ENCODE data around the gene PPP2R5C.

The PPP2R5C gene

DNA sequence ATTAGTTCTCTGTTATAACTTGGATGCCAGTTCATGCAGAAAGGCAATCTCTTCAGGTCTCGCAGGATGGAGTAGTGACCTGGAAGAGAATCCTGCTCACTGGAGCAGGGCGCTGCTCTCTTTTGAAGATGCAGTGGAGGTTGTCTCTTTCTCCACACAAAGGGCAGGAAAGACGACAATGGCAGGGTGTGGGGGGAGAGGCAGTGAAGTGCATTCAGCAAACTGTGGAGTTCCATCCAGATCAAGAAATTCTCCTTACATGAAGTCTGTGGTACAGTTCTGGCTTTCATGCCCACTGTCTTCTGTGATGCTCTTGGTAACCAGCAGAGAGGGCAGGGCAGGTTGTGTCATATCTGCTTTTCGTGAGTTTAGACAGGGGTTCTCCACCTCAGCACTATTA is 6.6 kb upstream of the PPP2R5C start:
- no peak for DNase-seq

DNA sequence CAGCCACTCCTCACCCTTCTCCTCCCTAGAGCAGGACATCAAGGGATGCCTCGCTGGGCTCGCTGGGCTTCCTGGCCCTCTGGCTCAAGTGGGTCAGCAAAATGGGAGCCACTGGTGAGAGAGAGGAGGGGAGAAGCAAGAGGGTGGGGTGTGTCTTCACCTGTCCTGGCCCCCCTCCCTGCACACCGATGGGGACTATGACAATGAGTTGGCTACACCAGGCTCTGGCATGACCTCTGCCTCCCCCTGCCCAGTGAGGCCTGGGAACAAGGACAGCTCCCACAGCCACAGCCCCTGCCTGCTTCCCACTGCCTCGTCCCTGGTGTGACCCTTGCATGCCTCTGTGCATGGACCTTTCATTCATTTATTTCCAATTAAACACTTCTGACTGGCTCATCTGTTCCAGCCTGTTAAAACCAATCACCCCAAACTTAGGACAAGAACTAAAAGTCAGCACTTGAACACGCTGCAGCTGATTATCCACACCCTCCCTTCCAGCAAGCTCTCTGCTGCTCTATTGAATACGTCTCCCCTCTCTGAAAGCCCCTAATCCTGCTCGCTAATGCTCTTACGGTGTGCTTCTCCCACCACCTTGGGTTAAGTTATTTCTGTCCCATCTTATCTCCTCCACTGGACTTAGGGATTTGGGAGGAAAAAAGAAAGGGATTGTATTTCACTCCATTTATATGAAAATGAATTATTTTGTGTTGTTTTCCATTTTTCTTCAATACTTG is 5.8 kb upstream of the PPP2R5C start:
- no peak for DNase-seq

DNA sequence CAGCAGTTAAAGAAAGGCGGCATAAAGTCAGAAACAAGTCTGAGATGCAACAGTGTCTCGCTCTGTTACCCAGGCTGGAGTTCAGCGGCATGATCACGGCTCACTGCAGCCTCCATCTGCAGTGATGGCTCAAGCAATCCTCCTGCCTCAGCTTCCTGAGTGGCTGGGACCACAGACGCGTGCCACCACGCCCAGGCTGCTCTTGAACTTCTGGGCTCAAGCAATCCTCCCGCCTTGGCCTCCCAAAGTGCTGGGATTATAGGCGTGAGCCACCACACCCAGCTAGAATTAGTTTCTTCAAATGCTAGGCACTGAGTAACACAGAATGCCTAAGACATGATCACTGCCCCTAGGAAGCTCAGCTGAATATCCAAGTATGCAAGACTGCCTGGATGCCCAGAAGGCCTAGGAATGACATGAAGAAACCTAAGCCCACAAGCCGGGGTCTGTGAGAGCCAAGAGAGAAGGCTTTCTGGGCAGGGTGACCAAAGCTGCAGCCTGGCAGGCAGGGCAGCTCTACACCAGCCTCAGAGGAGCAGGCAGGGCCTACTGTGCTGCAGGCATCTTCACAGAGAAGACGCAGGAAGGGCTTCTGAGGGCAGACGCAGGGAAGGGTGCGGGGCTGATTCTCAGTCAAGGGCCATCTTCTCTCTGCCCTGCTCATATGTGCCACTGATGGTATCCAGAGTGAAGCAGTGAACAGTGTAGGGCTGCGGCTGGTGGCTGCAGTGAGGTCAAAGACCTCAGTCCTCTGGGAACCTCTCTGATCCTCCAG is 4.3 kb upstream of the PPP2R5C start:
- DNase-seq = no peak

DNA sequence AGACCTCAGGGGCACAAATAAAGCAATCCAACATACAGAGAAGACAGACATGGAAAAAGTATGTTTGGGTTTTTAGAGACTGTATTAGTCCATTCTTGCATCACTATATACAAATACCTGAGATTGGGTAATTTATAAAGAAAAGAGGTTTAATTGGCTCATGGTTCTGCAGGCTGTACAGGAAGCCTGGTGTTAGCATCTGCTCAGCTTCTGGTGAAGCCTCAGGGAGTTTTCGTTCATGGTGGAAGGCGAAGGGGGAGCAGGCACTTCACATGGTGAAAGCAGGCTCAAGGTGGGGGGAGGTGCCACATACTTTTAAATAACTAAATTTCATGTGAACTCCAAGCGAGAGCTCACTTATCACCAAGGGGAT is 3.7 kb upstream of the PPP2R5C start:
- DNase-seq = no peak

DNA sequence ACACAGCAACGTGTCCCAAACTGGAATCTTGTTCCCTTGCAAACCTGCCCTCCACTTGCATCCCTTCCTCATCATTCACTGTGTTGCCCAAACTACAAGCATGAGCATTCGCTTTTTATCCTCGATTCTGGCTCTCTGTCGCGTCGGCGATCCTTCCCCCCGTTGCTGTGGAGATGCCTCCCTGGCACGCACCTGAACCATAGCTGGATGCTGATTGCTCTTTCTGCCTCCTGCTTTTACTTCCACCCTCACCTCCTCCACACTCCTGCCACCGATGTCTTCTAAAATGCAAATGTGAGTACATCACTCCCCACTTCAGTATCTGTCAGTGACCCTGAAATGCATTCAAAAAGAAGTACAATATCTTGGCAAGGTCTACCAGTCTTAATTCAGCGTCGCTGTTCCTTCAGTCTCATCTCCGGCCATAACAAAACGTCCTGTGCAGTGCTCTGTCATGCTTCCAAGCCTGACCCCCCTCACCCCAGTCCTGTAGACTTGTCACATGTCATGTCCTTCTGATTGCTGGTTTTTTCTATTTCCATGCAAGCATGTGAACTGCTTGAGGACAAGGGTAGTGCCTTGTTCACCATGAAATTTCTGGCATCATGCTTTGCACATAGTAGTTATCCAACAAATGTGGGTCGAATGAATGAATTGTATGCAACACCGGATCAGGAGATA is 2.5 kb upstream of the PPP2R5C start:
- peak in 1 of 51 donors; percentile 37 for DNase-seq

DNA sequence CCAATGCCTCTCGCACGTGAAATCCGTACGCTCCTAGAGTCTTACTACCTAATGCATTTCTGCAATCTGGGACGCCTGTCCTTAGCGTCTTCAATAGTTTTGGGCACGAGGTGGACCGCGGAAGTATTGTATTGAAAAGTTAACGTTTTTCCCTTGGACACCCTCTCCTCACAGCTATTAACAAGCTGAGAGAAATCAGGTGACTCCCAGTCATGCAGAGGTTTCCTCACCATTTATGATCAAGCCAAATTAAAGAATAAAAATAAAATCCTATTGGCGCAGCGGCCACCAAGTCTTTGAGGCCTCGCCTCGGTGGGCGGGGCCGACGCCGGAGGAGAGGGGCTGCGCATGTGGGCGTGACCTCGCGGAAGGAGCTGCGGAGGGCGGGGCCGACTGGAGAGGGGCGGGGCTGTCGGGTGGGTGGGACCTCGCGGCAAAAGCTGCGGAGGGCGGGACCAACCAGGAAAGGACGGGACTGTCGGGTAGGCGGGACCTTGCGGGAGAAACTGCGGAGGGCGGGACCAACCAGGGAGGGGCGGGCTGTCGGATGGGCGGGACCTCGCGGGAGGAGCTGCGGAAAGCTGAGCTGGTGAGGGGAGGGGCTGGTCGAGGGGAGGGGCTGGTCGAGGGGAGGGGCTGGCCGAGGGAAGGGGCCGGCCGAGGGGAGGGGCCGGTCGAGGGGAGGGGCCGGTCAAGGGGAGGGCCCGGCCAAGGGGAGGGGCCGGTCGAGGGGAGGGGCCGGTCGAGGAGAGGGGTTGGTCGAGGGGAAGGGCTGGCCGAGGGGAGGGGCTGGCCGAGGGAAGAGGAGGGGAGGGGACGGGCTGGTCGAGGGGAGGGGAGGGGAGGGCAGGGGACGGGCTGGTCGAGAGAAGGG is 1.1 kb upstream of the PPP2R5C start:
- DNase-seq = peak; percentile 40 to 100 (median 97)

DNA sequence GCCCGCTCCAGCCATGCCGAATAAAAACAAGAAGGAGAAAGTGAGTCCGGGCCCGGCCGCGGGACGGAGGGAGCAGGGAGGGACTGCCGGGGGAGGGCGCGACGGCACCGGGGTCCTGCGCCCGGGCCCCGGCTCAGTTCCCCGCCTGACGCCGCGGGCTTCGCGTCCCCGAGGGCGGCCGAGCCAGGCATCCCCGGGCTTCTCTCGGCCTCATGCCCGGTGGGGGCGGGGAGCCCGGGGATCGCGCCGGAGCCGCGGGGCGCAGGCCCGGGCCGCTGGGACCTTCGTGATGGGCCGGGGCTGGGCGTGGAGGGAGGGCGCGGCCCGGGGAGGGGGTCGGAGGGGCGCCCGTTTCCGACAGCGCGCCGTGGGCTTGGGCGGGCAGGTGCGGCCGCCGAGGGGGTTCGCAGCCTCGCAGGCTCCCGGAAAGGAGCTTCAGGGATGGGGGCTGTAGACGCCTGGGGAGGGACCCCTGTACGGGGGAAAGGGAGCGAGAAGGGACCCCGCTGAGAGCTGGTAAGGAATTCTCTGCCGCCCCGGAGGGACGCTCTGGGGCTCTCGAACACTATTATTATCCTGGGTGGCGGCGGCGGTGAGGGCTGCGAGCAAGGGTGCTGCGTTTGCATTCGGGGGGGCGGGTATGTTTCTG is 496 bp downstream of the PPP2R5C start:
- DNase-seq = peak in 9 of 51 donors; percentile 30 to 68 (median 45)

DNA sequence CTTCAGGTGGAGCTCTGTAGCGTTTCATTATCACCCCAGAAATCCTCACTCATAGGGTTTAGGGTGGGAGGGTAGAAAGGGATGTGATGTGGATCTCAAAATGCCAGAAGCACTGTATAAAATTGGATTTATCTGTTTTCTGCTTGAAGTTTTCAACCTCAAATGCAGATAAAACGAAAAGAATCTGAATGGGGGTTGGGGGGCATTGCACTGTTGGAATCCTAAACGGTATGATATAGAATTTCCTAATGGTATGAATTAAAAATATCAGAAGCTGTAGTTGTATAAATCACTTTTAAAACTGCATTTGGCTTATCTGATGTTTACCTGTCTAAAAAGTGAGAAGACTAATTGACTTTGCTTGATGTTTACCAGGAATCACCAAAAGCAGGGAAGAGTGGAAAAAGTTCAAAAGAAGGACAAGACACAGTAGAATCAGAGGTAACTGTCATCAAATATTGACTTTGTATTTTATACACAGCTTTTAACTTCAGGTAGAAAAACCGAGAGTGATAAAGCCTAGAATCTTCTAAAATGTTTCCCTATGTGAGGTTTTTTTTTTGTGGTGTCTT is 1.1 kb downstream of the PPP2R5C start:
- DNase-seq = no peak

DNA sequence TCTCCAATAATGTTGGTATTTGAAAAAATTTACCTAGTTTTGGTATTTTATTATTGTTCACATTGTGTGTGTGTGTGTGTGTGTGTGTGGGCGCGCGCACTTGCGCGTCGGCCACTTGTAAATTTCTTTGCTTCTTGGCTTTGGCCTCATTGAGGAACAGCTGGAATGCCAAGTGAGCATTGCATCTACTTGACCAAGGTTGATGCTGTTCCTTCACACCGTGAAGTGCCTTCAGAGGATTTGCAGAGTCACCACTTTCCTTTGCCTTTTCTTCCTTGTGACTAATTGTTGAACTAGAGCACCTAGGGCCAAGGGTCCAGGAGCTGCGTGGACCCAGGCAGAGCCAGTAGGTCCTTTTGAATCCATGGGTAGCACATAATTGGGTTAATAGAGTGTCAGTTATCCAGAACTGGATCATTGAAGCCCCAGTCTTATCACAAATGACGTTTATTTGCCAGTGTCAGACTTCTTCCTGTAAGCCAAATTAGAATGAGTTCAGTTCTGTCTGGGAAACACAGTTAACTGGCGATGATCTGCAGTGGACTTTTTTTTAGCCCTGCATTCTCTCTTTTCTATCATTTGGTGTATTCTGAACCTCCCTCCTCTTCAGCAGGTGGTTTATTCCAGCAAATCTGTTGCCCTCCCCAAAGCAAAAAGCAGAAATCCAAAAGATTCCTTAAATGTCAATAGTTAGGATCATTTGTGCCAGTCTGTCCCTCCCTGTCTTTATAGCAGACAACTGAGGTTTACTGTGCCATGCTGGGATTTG is 2.6 kb downstream of the PPP2R5C start:
- DNase-seq = no peak

DNA sequence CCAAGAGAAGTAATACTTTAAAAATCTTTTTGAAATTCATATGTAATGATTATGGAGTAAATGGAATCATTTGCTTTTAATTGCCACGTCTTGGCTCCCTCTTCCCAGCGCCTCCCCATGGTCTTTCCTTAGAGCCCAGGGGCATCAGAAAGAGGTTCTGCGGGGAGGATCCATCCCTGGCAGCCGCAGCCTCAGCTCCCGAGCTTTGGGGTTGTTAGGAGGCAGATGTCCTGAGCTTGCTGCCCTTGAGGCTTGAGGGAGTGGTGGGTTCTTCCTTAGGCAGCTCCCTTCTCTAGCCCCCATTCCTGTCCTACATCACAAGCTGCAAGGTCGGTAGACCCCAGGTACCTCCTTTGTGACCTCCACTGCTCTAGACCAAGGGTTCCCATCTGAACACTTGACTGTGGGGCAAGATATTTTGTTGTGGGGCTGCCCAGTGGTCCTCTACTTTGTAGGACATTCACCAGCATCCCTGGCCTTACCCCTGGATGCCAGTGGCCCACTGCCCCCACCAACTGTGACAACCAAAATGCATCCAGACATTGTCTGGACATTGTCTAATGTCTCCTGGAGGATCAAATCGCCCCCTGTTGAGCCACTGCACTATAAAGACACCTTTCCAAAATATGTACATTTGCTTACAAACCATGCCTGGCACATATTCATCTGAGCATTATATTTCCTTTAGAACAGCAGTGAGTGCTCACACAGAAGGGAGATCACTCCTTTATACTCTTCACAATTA is 6.3 kb downstream of the PPP2R5C start:
- no peak for DNase-seq

DNA sequence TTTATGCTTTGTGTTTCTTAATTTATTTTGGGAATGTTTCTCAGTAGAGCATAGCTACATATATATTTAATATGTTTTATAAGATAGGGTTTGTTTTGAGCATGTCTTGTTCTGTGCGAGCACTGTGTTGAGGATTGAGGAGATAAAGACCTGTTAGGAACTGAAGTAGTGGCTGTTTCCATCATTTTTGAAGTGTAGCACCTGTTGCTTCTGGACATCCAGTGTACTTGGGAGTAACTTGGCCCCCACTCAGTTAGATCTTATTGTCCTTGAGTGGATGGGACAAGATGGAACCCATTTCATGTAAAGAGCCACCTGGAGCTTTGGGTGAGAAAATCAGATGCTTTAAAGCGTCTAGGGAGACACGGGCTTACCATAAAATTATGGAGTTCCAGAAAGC is 8.7 kb downstream of the PPP2R5C start:
- no peak for DNase-seq

DNA sequence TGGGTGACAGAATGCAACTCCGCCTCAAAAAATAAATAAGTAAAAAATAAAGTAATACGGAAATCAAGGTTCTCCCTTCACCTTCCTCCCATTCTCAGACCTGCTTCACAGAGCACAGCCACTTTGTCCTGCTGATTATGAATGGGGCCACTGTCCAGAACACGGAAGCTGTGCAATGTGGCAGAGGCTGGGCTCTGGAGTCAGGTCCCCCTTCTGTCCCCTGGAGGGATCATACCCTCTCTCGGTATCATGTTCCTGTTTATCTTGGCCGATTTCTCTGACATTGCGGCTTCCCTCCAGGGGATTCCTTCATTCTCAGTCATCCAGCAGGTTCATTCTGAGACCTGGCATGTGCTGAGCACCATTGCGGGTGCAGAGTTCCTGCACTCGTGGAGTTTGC is 11.3 kb downstream of the PPP2R5C start:
- no peak for DNase-seq

DNA sequence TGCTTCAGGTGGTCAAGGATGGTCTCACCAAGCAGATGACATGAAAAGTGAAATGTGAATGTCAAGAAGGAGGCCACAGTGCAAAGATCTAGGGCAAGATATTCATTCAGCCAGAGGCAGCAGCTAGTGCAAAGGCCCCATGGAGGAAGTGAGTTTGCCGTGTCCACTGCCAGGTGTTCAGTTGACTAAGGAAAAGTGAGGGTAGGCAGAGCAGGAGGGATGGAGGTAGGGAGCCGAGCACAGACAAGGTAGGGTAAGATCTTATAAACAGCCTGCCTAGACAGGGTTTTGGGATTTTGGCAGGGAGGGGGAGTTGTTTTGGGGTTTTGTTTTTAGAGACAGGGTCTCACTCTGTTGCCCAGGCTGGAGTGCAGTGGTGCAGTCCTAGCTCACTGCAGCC is 11.9 kb downstream of the PPP2R5C start:
- DNase-seq = no peak

DNA sequence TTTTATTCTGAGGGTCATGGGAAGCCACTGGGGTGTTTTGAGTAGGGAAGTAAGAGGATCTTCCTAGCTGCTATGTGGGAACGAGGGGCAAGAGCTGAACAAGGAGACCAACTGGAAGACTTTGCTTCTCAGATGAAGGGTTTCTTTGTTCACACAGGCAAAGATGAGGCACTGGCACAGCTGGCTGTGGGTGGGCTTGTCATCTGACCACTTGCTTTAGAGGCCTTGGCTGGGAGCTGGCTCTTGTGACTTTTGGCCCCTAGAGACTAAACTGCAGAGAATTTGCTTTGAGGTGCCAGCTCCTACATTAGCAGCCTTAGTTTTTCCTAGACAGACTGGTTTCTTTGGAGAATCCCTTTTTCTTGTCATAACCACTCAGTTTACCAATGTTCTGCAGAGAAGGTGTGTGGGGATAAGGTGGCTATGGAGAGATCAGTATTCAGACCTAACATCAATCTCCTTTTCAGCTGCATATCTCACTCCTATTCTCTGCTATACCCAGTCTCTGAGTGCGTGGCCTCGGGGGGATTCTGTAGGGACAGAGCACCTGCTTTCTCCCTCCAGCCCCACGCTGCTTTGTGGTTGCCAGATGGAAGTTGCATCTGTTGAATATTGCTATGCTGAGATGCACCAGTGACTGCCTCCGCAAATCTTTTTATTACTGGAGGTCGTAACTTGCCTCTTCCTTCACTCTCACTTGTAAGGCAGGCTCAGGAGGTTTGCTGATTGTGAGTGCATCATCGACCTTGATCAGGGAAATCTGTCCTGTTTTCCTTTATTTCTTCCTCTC is 12.7 kb downstream of the PPP2R5C start:
- DNase-seq = peak in 19 of 51 donors; percentile 16 to 74 (median 49)

DNA sequence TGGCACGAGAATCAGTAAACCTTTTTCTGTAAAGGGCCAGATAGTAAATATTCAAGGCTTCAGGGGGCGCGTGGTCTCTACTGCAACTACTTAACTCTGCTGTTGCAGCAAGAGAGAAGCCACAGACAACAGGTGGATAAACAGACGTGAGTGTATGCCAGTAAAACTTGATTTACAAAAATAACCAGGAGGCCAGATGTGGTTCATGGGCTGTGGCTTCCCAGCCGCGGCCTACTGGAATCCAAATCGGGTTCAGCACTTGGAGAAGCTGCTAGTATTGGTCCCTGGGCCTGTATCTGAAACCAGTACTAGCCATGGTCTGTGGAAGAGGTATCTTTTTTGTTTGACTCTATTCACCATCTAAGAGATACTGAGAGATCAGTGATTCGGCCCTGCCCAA is 13.3 kb downstream of the PPP2R5C start:
- DNase-seq = no peak

DNA sequence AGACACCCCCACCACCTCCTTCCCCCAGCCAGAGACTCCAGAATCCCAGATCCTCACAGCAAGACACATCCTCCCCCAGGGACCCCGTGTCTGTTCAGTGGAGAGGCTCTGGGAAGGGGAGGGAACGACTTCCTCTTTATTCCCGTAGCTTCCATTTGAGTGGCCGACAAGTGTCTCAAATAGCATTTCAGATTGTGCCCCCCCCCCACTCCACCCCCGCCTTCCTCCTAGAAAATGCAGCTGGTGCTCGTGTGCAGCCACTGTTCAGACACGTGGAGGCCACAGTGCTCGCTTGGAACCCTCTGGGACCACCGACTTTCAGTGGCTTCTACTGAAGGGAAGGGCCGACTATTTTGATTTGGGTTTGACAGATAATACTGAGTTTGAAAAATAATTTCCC is 14.3 kb downstream of the PPP2R5C start:
- DNase-seq = no peak

DNA sequence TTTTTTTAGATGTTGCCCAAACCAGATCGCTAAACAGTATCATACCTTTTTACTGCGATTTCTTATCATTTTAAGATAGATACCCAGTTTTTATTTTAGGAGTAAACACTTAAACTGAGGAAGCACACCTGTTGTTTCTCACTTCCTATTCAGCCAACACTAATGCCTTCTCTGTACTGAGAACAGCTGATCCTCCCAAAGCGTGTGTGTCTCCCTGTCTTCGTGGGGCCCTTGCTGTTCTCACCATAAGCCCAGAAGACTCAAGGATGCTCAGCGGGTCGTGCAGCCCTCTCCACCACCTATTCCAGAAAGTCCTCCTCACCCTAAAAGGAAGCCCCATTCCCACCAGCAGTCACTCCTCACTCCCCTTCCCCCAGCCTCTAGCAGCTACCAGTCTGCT is 14.8 kb downstream of the PPP2R5C start:
- no peak for DNase-seq

DNA sequence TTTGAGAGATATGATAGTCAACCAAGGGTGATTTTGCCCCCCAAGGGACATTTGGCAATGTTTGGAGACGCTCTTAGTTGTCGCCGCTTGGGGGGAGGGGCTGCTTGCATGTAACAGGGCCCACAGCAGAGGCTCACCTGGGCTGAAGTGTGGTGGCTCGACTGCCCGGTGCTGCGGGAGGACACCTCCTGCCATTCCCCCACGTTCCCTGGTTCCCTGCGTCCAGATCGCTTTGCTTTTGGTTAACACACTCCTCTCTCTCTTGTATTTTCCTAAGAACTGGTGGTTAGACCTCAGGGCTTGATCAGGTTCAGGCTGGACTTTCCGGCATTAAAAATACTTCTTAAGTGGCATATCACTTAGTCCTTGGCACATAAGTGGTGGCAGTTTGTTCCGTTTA is 18.9 kb downstream of the PPP2R5C start:
- DNase-seq = no peak
